Duodenal mucosa (tissue), 2 donors: Measurements from ENCODE around the gene PAIP2.

Source experiments
- H3K27ac ChIP-seq: one replicate; pipeline ENCODE4 v1.7.0; 2013; ENCODE audit warnings: low read depth, low read length
- H3K27me3 ChIP-seq, 2 donors: one replicate each; pipeline ENCODE4 v1.7.0; 2013; ENCODE audit warnings: low read length in 2 of 2, control low read depth in 1 of 2; ENCODE audit not compliant: insufficient read depth in 2 of 2, control insufficient read depth in 1 of 2
- H3K36me3 ChIP-seq, 2 donors: one replicate each; pipeline ENCODE4 v1.7.0; 2013; ENCODE audit warnings: low read length in 2 of 2, control low read depth in 1 of 2; ENCODE audit not compliant: insufficient read depth in 2 of 2, control insufficient read depth in 1 of 2
- H3K4me1 ChIP-seq, 2 donors: one replicate each; pipeline ENCODE4 v1.7.0; 2013; ENCODE audit warnings: low read length in 2 of 2, control low read depth in 1 of 2; ENCODE audit not compliant: insufficient read depth in 2 of 2, control insufficient read depth in 1 of 2
- H3K4me3 ChIP-seq, 2 donors: one replicate each; pipeline ENCODE4 v1.7.0; 2013; ENCODE audit warnings: low read length in 2 of 2, low read depth in 1 of 2
- H3K9ac ChIP-seq, 2 donors: one replicate each; pipeline ENCODE4 v1.7.0; 2013; ENCODE audit warnings: low read length in 2 of 2, low read depth in 1 of 2
- H3K9me3 ChIP-seq, 2 donors: one replicate each; pipeline ENCODE4 v1.7.0; 2013; ENCODE audit warnings: low read length in 2 of 2, control low read depth in 1 of 2; ENCODE audit not compliant: control insufficient read depth in 1 of 2

Gene PAIP2

DNA sequence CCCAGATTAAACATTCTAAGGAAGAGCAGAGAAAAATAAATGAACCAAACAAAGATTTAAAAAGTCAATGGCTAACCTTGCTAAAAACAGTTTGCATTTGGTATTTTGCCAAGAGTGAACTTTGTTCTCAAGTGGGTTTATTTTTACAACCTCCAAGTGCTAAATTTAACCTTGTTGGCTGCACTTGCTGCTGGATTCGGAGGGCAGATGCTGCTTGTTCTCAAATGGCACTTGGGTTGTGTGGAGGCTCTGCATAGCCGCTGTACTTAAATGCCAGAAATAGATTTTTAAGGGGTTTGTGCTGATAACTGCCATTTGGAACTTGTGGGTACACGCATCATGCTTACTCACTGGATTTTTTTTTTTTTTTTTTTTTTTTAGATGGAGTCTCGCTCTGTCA is 75.6 kb downstream of the PAIP2 start:
- H3K4me1 ChIP-seq: peaks cover 50 to 54% of the 10 kb centered on the region in 2 donors
- H3K27me3 ChIP-seq: no peaks in the 10 kb centered on the region
- H3K36me3 ChIP-seq: no peaks in the 10 kb centered on the region
- no peaks in the 10 kb centered on the region for H3K9me3 ChIP-seq
- no peak overlapping the region for H3K9ac ChIP-seq
- H3K4me3 ChIP-seq: no peak overlapping the region
- no peak overlapping the region for H3K27ac ChIP-seq

DNA sequence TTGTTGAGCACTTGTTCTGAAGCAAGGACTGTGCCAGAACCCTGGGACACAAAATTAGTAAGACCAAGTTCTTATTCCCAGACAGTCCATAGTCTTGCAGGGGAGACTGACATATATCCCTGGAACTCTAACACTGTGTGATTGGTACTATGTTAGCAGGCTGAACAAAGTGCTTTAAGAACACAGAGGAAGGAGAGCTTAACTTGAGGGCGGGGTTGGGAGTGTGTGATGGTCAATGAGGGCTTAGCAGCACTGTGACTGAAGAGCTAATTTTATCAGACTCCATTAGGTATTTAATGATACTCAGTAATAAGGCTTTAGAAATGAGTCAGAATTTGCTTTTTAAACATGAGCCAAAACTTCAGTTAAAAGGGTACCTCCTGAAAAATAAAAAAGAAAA is 77.1 kb downstream of the PAIP2 start:
- Histone ChIP-seq H3K27ac (no peak overlapping the region), H3K9me3 (no peaks in the 10 kb centered on the region), H3K9ac (no peak overlapping the region), H3K4me3 (no peak overlapping the region), H3K27me3 (no peaks in the 10 kb centered on the region), H3K36me3 (no peaks in the 10 kb centered on the region), H3K4me1 (peaks cover 50 to 51% of the 10 kb centered on the region in 2 donors)
